Stimulated activated CD4-positive, alpha-beta T cell treated with anti-CD3 and anti-CD28 coated beads, TNF-alpha, amount 100 ng/mL, for 24 hours (primary cell): Measurements from ENCODE around the gene FBRSL1.
"Not testable (repeated sequence)": the region's sequence is repeated elsewhere in the genome, so short reads cannot be mapped to it uniquely, and the experiment has no call there.

Experiments
- DNase-seq, 3 experiments: peaks; one replicate each; pipeline ENCODE4 v3.0.0-alpha.2; 2020; ENCODE audit warnings: low read depth in 3 of 3

The FBRSL1 gene

DNA sequence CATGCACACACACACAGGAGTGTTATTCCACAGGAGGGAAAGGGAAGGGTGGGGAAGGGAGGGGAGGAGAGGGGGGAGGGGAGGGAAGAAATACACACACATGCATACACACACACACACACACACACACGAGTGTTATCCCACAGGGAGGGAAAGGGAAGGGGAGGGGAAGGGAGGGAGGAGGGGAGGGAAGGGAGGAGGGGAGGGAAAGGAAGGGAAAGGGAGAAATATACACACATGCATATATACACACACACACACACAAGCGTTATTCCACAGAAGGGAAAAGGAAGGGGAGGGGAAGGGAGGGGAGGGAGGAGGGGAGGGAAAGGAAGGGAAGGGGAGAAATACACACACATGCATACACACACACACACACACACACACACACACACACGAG lies 19.6 kb upstream of the FBRSL1 start:
- DNase-seq = no peak

DNA sequence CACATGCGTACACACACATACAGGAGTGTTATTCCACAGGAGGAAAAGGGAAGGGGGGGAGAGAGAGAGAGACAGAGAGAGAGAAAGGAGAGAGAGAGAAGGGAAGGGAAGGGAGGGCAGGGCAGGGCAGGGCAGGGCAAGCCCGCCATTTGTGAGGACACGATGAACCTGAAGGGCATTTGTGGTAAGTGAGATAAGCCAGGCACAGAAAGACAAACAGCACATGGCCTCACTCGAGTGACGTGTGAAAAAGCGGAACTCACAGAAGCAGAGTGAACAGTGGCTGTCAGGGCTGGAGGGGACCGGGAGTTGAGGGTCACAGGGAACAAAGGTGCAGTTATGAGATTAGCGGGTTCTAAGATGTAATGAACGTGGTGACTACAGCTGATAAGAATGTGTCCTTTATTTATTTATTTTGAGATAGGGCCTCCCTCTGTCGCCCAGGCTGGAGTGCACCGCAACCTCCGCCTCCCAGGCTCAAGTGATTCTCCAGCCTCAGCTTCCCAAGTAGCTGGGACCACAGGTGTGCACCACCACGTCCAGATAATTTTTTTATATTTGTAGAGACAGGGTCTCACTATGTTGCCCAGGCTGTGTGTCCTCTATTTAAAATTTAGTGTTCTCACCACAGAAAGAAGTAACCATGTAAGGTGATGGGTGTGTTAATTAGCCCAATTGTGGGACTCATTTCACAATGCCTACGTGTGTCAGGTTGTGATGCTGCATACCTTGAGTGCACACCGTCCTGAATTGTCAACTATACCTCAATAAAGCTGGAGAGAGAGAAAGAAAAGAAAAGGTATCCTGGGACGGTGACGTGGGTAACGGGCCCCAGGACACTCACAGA lies 18.7 kb upstream of the FBRSL1 start:
- no peak for DNase-seq

DNA sequence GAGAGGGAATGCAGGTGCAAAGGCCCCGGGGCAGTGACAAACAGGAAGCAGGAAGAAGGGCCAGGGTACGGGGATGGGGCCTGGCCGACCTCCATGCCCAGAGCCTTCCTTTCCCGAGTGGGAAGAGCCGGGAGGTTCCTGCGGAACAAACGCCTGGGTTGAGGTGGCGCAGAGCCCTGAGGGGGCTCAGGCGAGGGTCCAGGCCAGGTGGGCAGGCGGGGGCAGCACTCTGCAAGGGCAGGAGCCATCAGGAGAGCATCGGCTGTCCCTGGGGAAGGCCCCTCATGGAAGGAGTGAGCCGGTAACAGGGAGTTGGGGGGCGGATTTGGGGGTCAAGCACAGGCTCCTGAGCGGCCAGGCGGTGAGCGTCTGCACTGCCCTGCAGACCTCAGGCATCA lies 18.1 kb upstream of the FBRSL1 start:
- no peak for DNase-seq

DNA sequence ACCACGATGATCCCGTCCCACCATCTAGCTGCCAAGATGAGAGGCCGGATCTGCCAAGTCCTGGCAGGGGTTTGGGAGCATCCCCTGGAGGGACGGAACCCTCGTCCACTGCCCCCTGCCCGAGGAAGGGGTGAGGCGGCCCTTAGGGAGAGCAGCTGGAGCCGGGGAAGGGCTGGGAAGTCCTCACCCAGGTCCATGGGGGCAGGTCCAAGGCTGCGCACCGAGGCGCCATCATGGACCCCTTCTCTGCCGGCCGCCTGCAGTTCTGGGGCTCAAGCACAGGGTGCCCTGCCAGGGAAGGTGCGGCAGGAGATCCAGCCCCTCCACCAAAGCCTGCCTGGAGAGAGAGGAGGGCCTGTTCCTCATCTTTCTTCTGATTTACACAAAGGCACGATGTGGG lies 17.6 kb upstream of the FBRSL1 start:
- DNase-seq = no peak

DNA sequence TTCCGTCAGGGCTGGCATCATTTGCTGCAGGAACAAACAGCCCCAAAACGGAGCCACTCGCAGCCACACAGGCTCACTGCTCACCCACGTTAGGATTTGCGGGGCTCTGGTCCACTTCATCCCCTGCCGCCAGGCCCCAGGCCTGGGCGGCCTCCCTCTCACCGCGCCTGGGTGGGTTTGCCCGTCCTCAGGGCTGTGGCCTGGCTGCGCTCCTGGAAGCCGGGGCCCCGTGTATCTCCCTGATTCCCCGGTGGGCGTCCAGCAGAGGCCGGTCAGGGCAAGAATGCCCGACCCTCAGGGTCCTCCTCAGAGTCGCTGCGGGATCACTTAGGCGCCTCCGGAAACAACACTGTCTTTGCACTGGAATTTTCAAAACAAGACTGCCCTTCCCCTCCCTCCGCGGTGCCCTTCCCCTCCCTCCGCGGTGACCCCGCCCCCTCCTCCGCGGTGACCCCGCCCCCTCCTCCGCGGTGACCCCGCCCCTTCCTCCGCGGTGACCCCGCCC lies 15.7 kb upstream of the FBRSL1 start:
- DNase-seq = no peak

DNA sequence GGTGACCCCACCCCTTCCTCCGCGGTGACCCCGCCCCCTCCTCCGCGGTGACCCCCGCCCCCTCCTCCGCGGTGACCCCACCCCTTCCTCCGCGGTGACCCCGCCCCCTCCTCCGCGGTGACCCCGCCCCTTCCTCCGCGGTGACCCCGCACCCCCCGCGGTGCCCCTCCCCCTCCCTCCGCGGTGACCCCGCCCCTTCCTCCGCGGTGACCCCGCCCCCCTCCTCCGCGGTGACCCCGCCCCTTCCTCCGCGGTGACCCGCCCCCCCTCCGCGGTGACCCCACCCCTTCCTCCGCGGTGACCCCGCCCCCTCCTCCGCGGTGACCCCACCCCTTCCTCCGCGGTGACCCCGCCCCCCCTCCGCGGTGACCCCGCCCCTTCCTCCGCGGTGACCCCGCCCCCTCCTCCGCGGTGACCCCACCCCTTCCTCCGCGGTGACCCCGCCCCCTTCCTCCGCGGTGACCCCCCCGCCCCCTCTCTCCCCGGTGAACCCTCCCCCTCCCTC lies 15.1 kb upstream of the FBRSL1 start:
- not testable (repeated sequence) for DNase-seq

DNA sequence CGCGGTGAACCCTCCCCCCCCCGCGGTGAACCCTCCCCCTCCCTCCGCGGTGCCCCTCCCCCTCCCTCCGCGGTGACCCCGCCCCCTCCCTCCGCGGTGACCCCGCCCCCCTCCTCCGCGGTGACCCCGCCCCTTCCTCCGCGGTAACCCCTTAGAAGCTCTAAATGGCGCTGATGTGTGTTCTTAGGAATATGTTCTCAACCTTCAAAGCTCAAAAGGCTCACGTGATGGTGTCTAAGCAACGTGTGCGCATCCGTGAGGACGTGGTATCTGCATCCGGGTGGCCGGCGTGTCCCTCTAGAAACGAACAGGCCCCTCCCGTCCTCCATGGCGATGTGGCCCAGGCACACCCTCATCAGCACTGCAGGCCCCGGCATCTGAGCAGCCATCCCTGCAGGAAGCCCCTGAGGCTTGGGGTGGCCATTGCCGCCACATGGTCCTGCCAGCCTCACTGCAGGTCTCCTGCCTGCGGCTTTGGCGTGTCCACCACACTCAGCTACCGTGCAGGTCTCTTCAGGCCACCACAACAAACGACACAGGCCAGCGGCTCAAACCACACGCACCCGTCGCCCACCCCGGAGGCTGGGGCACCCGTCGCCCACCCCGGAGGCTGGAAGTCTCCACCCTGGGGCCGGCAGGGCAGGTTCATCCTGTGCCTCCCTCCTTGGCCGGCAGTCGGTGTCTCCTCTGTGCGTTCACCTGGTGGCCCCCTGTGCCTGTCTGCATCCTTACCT lies 14.5 kb upstream of the FBRSL1 start:
- DNase-seq = no peak

DNA sequence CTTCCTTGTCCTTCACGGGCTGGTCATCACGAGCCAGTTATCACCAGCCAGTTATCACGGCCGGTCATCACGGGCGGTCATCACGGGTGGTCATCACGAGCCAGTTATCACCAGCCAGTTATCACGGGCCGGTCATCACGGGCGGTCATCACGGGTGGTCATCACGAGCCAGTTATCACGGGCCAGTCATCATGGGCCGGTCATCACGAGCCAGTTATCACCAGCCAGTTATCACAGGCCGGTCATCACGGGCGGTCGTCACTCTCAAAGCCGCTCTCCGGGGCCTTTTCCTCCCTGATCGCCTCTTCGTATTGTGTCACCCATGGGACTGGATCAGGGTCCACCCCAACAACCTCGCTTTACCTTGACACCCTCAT lies 13.9 kb upstream of the FBRSL1 start:
- no peak for DNase-seq

DNA sequence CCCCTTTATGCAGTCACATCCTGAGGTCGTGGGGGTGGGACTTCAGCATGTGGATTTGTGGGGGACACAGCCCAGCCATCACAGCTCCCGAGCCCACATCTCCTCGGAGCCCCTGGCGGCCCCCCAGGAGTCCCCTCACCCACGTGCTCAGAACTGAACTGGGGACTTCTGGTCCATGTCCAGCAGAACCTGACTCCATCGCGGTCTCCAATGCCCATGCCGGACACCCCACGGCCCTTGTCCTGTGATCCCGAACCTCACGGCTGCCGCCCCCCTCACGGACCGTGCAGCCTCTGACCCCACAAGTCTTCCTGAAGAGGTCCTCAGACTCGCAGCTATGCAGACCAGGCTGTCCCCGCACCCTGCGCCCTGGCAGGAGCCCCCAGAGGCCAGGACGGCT lies 13.5 kb upstream of the FBRSL1 start:
- DNase-seq = no peak

DNA sequence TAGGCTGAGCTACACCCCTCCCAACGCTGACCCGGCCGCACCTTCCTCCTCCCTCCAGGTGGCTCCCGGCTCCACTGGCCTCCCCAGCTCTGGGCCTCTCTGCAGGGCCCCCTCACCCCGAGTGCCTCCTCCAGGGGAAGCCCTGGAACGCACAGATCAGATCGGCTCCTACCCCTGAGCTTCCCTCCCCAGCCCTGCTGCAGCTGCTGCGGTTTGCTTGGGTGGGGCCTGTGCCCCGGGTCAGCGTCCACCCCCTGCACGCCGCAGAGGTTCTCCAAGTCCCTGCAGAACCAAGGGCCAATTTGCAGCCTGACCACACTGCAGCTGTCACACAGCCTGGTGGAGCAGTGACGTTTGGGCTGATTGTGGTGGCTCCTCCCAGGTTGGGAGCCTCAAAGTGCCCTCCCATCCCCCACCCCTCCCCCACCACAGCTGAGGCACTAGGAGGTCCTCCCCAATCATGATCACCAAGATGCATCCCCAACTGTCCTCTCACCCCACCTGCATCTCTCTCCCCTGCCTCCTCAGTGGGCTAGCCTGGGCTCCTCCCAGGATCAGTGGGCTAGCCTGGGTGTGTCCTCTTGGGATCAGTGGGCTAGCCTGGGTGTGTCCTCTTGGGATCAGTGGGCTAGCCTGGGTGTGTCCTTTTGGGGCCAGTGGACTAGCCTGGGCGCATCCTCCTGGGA lies 12.8 kb upstream of the FBRSL1 start:
- DNase-seq = no peak

DNA sequence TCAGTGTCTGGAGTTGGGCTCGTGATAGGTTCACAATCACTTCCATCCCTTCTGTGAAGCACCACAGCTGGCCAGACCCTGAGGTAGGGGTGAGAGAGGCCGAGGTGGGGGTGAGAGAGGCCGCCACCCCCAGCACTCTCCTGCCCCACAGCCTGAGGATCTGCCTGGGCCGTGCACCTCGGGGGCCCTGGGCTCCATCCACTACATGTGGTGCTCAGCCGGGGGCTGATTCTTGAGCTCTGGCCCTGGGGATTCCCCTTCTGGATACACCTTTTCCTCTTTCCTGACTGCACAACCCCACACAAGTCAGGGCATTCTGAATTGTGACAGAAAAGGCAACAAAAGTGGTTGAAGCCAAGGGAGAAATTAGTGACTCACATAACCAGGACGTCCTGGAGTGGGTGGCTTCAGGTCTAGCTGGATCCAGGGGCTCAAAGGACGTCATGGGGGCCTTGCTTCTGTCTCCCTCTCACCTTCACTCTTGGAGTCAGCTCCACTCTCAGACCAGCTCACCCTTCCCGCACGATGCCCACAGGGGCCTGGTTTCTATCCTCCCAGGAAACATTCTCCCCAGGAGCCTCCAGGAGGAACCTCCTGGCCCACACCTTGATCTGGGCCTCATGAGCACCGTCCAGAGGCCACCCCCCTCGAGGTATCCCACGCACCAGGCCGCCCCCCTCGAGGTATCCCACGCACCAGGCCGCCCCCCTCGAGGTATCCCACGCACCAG lies 12.1 kb upstream of the FBRSL1 start:
- DNase-seq = no peak

DNA sequence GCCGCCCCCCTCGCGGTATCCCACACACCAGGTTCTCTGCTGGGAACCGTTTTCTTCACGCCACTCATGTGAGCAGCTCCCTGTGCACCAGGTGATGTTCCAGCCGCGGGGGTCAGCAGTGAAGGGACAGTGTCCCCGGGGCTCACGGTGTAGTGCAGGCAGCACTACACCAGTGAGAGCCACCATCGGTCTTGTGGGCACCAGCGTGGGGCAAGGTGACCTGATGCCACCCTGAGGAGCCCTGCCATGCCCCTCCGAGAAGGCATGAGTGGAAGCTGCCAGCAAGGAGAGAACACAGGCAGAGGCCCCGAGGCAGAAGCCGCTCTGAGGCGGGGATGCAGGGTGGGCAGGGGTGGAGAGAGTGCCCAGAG lies 11.5 kb upstream of the FBRSL1 start:
- no peak for DNase-seq

DNA sequence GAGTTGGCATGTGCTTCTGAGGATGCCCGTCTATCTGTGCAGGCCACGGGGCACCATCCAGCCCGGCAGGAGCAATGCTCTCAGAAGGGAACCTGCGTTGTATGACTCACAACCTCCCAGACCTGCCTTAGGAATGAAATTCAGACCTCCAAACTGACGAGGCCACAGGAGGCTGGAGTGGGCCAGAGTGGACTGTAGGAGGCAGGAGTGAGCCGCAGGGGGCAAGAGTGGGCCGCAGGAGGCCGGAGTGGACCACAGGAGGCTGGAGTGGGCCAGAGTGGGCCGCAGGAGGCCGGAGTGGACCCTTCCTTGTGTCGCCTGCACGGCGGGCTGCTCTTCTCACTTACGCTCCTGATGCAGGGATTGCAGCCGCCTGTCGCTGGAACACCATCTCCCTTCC lies 11.1 kb upstream of the FBRSL1 start:
- no peak for DNase-seq

DNA sequence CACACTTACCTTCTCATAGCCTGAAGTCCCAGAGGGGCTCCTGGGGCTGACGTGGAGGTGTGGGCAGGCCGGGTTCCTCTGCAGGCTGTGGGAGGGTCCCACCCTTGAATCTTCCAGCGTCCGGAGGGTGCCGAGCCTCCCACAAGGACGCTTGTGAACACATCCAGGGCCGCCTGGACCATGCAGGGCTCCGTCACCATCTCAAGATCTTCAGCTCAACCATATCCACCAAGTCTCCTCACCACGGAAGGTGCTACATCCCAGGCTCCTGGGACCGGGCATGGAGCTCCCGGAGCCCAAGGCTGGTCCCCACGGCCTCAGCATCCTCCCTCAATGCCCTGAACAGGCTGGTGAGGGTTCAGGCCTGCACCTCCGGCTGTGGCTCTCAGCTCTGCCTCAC lies 10.7 kb upstream of the FBRSL1 start:
- DNase-seq = no peak

DNA sequence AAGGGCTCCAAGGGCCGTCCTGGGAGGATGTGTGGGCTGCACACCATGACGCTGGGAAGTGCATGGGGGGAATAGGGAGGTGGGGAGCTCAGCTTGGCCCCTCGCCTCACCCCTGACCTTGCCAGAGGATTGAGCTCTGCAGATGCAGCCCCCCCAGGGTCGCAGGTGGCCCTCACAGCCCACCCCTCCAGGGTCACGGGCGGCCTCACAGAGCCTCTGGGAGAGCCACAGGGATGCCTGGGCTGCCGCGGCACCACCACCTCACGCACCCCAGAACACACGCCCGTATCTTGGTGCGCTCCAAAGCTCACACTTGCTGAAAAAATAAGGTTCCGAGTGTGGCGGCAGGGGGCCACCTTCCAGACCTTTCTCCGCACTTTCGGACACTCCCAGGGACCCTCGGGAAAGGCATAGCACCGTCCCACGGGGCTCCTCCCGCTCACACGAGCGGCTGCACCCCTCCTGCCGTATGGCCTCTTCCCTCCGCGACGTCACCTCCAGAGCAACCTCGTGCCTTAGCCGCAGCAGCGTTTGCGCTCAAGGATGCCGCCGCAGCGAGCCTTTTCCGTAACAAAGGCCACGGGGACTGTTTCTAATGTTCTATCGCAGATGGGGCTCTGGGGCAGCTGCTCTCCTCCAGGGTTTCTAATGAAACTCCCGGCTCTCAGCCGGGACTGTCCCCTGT lies 9.9 kb upstream of the FBRSL1 start:
- no peak for DNase-seq

DNA sequence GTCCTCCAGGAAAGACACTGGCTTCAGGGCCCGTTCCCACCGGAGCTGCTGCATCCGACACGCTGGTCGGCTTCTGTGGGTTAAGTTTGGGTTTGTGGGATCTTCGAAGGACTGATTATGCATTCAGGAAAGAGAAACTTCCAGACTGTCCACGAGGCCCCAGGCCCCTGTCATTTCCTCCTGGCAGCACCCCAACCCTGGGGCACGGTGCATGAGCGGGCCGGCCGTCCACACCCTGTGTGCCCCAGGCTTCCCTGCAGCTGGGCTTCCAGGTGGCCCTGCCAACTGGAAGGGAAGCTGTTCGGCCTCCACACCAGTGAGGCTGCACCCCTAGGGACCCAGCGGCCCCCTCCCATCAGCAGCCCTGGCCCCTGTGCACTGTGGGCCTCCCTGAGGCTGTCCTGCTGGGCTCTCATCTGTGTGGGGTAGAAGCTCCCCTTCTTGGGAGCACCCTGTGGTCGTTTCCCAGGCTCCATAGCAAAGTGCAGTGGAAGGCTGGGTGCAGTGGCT lies 9.3 kb upstream of the FBRSL1 start:
- DNase-seq = no peak

DNA sequence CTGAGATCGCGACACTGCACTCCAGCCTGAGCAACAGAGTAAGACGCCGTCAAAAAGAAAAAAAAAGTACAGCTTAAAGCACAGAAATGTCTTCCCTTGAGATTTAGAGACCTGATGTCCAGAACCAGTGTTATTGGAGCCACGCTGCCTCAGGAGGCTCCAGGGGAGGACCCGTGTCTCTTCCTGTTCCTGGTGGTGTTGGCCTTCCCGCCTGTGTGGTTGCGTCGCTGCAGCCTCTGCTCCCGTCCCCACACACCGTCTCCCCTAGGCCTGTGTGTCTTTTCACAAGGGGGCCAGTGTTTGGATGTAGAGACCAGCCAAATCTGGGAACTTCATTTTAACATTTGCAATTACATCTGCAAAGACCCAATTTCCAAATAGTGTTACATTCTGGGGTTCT lies 8.6 kb upstream of the FBRSL1 start:
- DNase-seq = no peak

DNA sequence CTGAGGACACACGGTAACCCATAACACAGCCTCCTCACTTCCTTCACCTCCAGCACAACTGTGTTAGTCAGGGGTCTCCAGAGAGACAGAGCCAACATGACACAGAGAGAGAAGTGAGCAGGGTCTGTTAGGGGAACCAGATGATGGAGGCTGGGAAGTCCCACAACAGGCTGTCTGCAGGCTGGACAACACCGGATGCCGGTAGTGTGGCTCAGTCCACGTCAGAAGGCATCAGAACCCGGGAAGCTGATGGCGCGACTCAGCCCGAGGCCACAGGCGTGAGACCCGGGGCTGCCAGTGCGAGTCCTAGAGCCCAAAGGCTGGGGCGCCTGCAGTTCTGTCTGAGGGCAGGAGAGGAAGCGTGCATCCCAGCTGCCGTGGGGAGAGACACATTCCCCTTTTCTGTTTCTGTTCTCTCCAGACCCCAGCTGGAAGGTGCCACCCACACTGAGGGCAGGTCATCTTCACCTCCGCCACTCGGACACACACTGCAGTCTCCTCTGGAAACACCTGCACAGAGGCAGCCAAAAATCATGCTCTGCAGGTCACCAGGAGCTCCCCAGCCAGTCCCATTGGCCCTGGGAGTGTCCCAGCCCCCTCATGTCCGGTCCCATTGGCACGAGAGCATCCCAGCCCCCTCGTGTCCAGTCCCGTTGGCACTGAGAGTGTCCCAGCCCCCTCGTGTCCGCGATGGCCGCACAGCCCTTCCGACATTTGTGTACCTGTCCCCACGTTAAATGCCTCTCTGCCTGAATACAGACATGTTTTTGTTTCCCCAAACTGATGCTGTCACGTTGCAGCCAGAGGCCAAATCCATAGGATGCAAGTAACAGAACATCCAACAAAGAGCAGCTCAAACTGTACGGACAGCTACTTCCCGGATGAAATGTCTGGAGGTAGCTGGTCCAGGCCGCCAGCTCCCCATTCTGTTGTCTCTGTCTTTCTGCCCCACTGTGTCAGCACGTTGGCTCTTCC lies 7.9 kb upstream of the FBRSL1 start:
- DNase-seq = no peak

DNA sequence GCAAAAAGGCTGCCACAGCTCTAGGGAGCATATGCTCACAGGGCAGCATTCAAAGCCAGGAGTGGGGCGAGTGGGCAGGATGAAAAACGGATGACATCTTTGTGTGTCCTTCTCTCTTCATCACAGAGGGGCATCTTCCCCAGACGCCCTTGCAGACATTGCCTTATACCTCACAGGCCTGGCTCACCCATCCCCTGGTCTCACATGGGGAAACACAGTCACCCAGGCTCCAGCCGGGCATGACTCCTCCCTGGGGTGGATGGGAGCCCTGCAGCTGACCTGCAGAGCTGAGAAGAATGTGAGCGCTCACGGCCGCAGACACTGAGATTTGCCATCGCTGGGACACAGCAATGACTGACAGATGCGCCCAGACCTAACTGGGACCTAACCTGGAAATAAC lies 7.2 kb upstream of the FBRSL1 start:
- DNase-seq = no peak

DNA sequence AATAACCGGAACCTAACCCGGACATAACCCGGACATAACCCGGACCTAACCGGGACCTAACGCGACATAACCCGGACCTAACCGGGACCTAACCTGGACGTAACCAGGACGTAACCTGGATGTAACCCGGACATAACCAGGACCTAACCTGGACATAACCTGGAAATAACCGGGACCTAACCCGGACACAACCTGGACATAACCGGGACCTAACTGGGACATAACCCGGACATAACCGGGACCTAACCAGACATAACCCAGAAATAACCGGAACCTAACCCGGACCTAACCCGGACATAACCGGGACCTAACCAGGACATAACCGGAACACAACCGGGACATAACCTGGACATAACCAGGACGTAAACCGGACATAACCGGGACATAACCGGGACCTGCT lies 6.7 kb upstream of the FBRSL1 start:
- no peak for DNase-seq
